HG03521 (cell line): Measurements from ENCODE around the gene CUTC.
"Not testable (repeated sequence)": the region's sequence is repeated elsewhere in the genome, so short reads cannot be mapped to it uniquely, and the experiment has no call there.

Experiments used
- ATAC-seq: cut with Tn5 transposase; IDR thresholded peaks from one replicate; pipeline ENCODE4 v1.9.1; 2021; ENCODE audit warnings: mild to moderate bottlenecking, moderate library complexity; ENCODE audit not compliant: unreplicated experiment

CUTC gene, protein sequence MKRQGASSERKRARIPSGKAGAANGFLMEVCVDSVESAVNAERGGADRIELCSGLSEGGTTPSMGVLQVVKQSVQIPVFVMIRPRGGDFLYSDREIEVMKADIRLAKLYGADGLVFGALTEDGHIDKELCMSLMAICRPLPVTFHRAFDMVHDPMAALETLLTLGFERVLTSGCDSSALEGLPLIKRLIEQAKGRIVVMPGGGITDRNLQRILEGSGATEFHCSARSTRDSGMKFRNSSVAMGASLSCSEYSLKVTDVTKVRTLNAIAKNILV

DNA sequence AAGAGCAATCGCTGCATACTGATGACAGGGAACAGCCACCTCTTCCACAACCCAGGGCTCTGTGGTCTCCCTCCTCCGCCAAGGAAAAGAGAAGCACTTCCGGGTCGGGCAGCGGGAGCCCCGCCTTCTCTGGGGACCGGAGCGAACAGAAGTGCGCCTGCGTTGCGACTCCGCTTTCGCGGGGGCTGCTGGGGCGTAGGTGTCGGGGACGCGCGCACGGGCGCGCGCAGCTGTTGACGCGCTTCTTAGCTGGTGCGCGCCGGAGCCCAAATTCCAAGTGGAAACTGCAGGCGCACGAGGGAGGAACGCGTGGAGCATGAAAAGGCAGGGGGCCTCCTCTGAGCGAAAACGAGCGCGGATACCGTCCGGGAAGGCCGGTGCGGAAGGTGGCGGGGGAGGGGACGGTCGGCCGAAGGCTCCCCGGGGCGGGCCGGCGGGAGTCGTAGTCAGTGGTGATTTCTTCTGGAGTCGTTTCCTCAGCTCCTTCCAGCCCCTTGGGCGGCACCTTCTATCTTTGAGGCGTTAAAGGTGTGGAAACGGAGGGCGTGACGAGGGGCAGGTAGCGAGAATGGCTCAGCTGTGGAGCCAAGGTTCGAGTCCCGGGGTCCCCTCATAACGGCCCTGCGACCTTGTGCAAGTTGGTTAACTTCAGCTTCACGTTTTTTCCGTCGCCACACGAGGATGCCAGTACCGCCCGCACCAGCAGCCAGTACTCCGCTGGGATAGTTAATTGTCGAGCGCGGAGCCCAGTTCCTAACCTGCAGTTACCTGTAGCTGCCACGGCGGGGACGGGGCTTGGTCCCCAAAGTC, at the start of gene CUTC, which contains the start of gene COX15:
TSS of gene CUTC (plus strand) at position 202 of the 810 bp plus-strand sequence. CDS start at position 317, 115 bp downstream.
TSS of gene COX15 (minus strand) at position 95 of the 810 bp plus-strand sequence. CDS start at position 17, 78 bp downstream.
- ATAC-seq, result peak; percentile 92

DNA sequence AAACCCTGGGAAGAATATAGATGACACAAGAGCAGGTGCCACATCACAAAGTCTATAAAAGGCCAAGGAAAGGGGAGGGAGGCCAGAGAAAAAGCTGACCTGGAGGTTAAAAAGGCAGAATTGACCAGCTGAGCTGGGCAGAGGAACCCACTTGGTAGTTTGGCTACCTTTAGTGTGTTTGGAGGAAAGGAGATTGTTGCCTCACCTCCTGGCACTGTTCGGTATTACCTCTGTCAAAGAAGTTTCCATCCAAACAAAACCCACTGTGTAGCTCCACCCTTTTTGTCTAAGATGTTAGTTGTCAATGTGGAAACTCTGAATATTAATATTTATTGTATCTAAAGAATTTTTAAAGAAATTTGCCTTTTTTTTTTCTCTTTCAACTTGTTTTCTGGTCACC, 49.3 kb upstream of the CUTC start:
- ATAC-seq, result peak; percentile 54

DNA sequence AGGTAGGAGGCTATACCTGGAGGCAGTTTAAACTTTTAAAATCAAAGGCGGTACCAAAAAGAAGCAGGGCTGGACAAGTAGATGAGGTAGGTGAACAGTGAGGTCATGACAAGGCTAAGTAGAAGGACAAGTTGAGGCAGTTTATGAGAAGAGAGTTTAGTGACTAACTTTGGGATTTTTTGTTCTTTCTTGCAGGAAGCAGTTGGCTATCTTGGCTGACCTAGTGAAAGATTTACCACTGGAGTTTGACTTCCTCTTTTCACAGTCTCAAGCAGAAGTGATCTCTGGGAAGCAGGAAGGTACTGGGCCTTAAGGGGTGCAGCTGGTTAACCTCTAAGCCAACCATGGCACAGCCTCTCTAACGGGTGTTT, 46.5 kb upstream of the CUTC start:
- no peak for ATAC-seq

DNA sequence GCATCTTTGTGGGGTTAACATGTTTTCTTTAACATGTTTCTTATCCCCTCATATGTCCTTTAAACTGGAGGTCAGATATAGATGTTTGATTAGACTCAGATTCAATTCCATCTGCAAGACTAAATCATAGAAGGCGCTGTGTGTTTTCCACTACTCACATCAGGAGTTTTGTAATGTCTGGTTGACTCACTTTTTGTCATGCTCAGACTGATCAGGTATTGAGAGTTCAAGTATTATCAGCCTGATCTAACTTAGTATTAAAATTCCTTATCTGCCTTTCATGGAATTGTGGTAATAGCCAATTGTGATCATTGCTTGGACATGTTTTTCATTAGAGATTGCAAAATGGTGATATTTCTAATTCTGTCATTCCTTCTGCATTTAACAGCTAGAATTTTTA, 42.6 kb upstream of the CUTC start:
- ATAC-seq, result no peak

DNA sequence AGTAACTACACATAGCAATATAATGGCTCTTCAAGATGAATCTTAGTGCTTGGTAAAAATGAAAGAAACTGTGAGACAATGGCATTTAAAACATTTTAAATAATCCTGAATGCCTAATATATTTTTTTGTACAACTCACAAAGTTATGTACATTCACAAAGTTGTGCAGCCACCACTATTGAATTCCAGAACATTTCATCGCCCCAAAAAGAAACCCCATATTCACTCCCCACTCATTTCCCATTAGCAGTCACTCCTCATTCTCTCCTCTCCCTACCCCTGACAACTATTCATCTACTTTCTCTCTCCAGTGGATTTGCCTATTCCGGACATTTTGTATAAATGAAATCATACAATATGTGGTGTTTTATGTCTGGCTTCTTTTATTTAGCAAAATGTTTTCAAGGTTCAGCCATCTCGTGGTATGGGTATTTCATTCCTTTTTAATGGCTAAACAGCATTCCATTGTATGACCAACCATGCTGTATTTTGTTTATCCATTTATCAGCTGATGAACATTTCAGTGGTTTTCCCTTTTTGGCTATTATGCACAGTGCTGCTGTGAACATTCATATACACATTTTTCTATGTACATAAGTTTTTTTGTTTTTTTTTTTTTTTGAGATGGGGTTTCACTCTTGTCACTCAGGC, 38.0 kb upstream of the CUTC start:
- ATAC-seq, result no peak

DNA sequence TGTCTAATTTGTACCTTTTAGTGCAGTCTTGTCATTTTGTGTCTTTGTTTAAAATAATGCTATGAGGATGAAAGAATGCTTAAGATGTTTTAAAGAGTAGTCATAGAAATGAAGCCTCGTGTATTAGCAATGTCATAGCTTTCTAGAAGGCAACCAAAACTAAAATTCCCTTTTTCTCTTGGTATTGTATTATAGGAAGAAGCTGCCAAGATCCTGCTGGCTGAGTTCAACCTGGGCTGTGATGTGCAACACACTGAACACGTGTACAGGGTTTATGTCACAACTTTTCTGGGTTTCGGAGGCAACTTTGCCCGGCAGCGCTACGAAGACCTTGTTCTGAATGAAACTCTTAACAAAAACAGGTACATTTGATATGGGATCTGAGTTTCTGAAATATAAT, 36.3 kb upstream of the CUTC start:
- no peak for ATAC-seq

DNA sequence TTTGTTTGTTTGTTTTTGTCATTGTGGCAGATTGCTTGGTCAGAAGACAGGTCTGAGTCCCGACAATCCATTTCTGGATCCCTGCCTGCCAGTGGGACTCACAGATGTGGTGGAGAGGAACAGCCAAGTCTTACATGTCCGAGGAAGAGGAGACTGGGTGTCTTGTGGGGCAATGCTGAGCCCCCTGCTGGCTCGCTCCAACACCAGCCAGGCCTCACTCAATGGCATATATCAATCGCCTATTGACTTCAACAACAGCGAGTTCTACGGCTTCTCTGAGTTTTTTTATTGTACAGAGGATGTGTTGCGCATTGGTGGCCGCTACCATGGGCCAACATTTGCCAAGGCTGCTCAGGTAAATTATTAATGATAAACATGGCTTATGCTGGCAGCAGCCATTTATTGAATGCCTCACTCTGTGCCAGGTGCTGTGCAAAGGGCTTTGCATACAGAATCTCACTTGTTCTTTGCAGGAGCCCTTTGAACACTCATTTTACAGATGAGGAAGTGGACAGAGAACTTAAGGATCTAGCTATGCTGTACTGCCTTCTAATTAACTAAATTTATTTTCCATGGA, 33.4 kb upstream of the CUTC start:
- ATAC-seq, result no peak

DNA sequence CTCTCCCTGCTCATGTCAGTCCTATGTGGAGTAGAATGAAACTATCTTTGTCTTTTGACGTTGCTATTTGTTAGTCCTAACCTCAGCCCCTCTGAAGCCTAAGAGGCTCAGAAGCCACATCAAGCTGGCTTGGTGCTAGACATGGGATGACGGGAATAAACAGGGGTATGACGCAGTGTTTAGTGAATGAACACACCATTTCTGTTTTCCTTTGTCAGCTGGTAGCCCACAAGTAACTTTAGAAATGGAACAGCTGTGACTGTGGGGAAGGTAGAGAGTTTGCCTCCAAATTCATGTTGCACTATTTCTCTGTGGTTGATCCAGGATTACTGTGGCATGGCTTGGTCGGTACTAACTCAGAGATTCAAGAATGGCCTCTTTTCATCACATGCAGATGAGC, 31.4 kb upstream of the CUTC start:
- ATAC-seq, result no peak

DNA sequence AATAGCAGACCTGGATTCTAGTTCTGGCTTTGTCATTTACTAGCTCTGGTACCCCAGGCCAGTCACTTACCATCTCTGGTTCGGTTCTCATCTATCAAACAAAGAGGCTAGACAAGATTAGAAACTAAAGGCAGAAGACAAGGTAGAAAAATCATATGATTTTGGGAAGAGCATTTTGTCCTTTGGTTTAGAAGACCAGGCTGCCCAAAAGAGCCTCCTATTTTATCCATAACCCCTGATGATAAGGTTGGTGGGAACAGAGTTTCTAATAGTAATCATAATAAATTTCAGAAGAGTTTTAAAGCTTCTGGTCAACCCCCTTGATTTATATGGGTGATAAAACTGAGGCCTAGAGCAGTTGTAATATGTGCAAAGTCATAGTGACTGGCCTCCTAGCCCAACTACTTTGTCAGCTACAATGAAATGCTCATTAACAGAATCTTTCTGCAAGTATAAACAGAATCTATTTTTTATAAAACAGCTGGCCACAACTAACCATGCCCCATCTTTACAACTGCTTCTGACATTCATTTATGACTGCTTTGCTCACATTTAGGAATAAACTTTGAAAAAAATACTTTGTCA, 23.5 kb upstream of the CUTC start:
- ATAC-seq, result no peak

DNA sequence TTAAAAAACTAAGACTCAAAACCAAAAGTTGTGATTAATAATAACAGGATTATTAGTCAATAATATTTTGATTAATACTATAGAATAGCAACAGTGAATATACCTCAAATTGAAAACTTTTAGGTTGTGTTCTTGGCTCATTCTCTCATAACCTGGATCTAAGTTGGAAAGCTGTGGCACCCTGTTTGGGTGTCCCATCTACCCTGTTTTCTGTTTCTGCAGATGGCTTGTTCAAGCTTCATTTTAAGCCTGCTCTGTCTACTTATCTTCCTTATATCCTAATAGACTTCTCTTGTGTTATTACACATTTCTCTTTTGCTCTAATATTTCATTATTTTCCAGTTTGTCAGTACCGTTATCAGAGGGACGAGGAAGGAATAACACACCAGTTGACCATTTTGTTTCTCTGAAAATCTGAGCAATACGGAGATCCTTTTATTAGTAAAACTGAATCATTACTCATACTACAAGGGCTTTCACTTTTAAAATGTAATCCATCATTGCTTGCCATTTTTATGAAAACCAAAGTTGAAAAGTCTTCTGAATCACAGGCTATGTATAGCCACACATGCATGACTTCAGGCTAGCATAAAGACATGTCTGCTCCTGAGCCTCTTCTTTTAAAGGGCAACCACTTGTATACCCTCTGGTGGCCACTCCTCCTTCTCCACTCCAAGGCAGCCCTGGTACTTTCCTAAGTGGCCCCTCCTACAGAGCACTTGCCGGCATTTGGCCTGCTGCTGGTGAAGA, 22.4 kb upstream of the CUTC start:
- ATAC-seq, result no peak

DNA sequence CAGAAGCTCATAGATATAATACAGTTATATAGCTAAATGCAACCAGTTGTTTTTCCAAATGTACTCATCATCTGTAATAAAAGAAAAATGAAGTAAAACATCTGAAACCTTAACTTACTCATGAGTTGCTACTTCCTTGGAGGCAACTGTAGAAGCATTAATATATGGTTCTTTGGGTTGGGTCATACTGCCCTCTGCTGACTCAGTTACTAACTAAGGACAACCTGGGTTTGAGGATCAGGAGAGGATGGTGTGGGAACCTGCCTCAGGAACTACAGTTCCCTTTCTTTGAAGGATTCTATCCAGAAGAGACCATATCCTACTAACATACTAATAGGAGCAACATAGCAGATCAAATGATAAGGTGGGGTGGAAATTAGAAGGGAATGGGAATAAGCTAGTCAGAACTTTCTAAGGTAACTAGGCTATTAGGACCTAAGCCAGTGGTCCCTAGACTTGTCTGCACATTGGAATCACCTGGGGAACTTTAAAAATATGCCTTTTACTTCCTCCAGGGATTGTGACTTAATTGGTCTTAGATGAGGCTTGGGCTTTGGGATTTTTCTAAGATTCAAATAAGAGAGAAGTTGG, 20.8 kb upstream of the CUTC start:
- no peak for ATAC-seq

DNA sequence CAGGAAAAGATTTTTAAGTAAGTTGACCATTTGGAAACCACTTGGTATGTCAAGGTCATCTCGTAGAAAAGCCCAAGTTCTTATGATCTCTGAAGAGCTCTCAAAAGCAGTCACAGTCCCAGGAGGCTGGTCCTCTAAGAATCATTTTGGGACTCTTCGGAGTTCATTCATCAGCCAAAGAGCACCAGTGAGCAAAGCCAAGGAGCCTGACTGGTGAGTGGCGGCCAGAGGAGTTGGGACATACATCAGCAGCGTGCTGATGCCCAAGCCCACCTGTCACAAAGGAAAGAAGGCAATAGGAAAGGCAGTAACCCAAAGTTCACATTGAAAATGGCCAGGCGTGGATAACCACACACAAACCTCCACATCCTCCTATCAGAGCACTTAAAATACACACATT, 17.6 kb upstream of the CUTC start:
- no peak for ATAC-seq

DNA sequence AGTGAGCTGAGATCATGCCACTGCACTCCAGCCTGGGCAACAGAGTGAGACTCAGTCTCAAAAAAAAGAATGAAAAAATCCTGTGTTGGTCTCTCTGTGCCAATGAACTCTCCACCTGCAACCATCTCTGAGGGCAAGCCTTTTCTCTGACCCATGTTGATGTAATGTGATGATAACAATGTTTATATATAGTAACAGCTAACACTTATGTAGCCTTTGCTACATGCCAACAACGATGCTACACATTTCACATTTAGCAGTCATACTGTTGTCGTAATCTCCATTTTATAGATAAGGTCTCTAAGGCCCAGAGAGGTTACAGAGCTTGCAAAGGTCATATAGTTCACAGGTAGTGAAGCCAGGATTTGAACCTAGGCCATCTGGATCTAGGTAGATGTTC, 11.6 kb upstream of the CUTC start:
- no peak for ATAC-seq

DNA sequence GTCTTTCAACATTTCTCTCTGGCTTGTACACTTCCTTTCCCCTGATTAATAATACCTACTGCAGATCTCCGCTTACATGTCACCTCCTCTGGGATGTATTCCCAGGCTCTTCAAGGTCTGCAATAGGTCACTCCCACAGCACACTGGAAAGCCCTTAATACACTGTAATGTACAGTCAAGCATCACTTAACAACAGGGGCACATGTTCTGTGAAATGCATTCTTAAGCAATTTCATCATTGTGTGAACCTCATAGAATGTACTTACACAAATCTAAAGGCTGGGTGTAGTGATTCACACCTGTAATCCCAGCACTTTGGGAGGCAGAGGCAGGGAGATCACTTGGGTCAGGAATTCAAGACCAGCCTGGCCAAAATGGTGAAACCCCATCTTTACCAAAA, 2.0 kb upstream of the CUTC start:
- no peak for ATAC-seq

DNA sequence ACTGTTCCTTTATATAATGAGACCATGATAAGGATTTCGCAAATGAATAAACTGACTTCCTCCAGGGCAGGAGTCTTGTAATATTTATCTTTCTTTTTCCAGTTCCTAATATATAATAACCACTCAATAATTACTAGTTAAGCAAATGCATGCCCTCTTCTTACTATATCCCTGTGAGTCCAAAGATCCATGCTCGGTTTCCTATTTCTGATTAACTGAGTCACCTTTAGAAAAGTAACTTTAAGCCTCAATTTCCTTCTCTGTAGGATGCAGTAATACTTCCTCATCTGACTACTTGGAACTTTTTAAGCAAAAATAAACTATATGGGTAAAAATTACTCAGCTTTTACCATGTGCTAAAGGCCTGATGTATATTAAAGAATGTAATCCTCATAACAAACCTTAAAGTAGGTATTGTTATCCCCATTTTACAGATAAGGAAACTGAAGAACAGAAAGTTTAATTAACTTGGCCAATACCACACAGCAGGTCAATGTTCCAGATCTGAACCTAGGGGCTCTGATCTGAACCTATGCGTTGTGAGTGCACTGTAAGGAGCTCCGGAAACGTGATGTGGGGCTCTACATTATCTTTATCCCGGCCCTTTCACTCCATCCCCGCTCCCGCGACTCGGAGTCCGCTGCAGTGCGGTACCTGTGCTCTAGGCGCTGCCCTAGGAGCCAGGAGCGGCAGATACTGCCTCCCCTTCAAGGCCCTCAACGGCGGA, 565 bp upstream of the CUTC start:
- ATAC-seq, result no peak

DNA sequence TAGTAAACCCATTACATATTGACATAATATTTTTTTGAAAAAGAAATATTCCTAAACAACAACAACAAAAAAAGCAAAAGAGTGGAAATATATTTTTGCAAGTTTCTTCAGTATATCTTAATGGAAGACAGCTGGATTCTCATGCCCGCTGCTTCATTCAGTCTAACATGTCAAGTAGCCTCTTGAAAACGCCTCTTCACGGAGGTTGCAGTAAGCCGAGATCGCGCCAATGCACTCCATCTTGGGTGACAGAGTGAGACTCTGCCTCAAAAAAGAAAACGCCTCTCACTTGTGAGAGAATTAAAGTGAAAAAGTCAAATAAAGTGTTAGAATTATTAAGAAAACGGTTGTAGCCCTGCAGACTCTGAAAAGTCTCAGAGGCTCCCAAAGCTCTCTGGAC, 1.3 kb downstream of the CUTC start:
- no peak for ATAC-seq

DNA sequence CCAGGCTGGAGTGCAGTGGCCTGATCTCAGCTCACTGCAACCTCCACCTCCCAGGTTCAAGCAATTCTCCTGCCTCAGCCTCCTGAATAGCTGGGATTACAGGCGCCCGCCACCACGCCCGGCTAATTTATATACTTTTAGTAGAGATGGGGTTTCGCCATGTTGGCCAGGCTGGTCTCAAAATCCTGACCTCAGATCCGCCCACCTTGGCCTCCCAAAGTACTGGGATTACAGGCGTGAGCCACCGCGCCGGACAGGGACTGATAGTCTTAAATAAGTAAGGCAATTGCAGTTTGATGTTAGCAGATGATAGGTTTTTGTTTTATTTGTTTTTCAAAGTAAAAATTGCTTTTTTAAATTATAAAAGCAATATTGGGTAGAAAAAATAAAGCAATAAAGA, 2.1 kb downstream of the CUTC start:
- ATAC-seq, result not testable (repeated sequence)

DNA sequence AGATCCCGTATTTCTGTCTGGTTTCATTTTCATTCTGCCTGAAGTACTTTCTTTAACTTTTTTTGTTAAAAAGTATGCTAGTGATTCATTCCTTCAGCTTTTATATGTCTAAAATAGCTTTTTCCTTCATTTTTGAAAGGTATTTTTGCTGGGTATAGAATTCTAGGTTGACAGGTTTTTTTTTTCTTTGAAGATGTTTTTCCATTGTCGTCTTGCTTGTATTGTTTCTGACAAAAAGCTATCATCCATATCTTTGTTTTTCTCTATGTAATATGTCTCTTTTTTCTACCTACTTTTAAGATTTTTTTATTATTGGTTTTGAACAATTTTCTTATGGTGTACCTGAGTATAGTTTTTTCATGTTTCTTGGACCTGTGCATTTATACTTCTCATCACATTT, 8.2 kb downstream of the CUTC start:
- ATAC-seq, result no peak

DNA sequence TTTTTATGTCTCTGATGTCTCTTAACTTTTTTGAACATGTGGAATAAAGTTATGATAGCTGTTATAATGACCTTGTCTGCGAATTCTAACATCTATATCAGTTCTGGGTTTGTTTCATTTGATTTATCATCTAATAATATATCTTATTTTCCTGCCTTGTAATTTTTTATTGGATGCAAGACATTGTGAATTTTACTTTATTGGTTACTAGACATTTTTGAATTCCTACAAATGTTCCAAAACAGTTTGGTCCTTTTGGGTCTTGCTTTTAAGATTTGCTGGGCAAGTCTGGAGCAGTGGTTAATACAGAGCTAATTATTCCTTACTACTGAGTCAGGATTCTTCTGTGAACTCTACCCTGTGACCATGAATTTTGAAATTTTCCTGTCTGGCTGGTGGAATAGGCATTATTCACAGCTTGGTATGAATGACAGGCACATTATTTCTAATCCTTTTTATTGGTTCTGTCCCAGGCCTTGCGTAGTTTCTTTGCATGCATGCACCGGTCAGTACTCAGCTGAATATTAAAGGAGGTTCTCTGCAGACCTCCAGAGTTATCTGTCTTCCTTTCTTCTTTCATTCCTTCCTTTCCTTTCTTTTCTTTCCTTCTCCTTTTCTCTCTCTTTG, 9.0 kb downstream of the CUTC start:
- ATAC-seq, result no peak
